HG03159 (cell line): ENCODE data around the gene LRP1B.

Experiments
- ATAC-seq: cut with Tn5 transposase; IDR thresholded peaks from one replicate; pipeline ENCODE4 v1.9.1; 2021; ENCODE audit warnings: mild to moderate bottlenecking, moderate library complexity; ENCODE audit not compliant: unreplicated experiment

Gene LRP1B

DNA sequence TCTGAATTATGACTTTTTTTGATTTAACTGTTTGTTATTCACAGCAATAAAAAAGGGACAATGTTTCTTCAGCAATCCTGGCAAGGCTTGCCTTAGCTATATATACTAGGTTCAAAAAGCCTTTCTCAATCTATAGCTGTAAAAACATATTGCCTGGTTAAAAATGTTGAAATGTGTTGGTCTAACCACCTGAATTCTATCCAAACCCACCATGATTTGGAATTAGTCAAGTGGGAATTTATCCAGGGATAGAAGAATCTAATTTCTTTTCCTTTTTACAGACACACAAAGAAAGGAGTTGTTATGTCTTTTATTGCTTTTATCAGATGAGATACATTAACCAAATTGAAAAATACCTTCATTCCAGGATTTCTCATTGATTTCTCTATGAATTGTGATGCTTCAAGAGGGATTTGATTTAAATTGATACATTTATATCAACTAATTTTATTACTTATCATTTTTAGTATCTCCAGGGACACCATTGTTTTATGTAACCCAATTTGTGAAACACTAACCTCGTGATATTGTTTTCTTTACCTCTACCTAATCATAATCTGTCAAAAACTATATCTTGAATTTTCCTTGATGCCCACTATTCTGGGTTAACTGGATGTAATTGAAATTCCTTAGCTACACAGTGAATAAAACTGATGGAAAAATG is 88.1 kb downstream of the LRP1B start:
- ATAC-seq = no peak

DNA sequence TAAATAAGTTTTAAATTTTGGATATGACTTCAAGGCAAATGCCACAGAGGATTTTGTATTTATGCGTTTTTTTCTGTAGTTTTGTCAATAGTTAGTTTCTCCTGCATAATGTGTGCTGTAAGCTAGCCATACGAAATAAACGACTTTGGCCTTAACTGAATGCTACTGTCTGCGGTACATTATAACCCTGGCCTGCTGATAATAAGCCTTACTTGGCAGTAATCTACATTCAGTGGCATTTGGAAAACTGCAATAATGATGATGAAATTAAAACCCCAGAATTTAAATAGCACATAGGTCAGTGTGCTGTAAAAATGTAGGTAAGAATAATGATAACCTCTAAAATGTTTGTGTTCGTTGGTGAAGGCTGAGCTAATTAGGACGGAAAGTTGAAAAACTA is 88.8 kb downstream of the LRP1B start:
- no peak for ATAC-seq

DNA sequence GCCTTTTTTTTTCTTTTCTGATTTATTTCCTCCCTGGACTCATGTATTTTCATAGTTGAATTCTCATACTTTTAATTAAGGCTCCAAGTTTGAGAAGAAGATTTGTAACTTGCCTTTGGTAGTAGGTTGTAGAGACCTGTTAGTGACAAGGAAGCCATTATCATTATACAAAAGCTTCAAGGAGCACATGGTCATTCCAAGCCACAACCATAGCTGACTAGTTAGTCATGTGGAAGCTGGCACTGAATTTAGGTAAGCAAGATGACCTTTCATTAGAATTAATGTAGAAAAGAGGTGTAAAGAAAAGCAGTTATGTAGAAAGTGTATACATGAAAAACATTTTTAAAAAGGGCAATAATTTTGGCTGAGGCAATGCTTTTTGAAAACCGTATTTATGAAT is 89.7 kb downstream of the LRP1B start:
- no peak for ATAC-seq

DNA sequence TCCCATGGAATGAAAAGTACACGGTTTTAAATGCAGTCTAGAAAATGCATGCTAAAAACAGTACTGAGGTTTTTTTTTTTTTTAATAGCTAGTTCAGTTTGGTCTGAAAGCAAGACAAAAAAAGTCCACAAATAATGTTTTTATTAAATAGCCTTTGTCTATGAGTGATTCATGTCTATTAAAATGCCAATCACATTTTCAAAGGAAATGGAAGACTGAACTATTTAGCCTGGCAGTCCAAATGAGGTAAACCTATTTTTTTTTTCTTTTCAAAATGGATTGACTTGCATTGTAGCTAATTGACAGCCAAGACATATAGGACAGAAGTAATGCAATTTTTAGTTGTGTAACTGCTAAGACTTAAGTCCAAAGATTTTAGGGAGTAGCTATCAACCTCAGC is 90.3 kb downstream of the LRP1B start:
- ATAC-seq = no peak

DNA sequence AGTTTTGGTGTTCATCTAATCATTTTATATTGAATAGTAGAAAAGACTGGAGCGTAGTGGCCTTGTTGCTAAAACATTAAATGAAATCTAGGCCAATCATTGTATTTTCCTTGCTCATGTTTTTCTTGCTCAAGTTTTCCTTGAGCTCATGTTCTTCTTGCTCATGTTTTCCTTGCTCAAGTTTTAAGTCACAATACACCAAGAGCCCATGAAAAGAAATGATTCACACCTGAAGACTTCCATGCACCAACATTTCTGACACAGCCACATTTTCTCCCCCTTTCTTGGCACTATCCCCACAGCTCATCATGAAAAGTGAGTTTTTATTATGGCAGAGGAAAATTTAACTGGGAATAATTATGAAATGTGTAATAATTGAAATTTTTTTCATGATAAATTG is 92.0 kb downstream of the LRP1B start:
- no peak for ATAC-seq

DNA sequence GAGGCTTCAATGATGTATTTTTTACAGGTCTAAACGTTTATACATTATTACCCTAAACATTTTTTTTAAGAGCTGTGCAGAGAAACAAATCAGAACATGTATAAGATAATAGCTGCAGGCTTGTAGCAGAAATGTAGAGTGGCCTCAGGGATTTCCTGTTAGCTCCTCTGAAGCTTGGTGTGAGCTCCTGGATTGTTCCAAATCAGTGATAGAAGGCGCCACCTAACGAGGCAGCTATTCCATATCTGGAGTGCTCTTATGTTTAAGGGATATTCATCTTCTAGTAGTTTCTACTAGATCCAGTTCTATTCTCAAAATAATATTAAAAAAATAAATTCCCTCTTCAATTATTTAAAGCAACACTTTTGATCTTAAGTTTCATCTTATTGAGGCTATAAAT is 93.1 kb downstream of the LRP1B start:
- ATAC-seq = no peak

DNA sequence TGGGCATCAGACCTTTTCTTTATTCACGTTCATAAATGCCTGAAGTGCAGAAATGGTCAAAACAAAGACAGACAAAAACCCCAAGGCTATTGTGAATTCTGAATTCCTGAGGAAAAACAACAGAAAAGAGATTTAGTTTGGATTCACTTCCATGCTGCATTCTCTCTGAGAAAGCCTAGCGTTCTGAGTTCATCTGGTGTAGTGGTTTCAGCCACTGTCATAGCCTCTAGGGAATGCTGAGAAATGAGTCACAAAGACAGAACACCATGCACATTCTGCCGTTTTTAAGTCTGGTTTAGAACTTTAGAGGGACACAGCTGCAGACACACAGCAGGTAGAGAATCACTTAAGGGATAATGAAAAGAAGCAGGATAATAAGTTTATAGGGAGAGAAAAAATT is 93.8 kb downstream of the LRP1B start:
- no peak for ATAC-seq

DNA sequence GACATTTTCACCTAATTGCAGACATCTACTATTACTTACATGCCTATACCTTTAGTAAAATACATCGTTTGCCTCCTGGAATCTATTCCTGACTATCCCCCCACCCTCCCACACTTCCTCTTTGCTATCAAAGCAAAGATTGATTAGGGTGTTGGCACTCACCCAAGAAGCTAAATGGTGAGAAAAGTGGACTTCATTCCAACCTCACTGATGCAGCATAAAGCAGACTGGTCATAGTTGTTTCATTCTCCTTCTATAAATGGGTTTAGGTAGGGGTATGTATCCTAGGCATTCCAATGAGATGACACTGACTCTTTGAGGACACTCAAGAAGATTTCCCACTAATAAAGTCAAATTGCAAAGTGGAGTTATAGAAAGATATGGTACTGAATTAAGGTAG is 97.4 kb downstream of the LRP1B start:
- ATAC-seq = no peak

DNA sequence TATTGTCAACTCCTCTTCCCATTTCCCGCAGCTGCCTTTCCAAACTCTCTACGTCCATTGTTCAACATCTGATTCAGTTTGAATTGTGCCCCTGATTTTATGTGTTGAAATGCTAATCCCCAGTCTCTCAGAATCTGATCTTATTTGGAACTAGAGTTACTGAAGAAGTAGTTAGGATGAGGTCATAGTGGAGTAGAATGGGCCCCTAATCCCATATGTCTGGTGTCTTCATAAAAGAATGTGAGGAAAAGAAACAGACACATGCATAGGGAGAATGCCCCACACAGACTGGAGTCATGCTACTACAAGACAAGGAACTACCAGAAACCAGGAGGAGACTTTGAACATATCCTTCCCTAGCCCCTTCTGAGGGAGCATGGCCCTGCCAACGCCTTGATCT is 99.2 kb downstream of the LRP1B start:
- no peak for ATAC-seq

DNA sequence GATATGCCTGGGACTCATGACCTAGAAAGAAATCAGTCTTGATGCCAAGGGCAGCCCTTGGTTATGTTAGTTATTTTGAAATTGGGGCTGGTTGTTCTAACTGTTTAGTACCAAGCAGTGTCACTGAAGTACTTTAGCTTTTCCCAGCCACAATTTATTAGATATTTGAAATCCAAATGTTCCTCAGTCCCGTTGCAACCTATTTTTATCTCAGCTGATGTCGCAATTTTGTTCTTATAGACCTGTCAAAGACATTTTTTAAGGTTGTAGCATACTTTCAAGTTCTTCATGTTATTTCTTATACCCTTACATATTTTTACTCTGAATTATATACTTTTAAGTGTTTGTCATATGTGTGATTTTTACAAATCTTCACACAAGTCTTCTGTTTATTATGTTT is 100.1 kb downstream of the LRP1B start:
- ATAC-seq = no peak

DNA sequence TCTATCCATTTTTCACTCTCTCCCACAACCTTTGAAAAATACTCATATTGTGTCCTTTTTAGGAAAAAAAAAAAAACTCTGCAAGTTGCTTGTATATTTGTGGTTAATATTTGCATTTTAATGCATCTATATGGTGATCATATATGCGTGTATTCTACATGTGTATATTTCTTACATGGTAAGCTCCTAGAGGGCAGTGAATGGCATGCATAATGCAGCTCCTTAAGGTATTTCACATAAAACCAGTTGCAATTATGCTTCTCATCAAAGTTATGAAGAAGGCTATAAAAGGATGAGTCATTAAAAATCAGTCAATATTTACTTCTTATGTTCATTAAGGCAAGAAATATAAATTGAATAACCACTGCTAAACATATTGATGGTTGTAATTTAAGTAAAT is 100.8 kb downstream of the LRP1B start:
- no peak for ATAC-seq

DNA sequence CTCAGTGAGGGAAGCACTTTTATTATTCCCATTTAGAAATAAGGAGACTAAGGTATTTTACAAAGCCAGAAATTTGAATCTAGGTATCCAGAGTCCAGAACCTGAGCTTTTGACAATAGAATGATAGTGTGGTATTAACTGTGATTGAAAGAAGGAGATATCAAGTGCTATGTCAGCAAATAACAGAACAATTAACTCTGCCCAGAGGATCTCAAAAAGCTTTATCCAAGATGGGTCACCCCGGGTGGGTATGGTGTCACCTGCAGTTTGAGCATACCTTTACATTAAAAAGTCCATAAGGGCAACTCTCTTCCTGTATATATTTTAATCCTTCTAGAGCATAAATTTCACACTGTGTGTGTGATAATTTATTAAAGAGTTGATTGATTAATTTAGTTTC is 105.4 kb downstream of the LRP1B start:
- ATAC-seq = no peak

DNA sequence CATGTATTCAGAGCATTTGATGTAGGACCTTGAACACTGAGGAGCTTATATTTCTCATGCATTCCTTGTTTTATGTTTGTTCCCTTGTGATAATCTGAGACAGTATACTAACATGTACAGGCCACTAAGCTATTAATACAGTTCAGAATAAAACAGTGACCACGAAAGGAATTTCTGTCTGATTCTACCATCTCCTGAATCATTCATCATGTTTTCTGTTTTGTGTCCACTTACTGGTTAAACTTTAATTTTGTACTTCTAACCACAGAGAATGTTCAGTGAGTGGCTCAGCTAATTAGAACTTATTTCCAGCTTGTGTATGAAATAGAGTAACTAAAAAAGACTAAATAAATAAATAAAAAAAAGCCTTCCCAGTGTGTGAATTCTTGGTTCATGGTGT is 110.4 kb downstream of the LRP1B start:
- no peak for ATAC-seq

DNA sequence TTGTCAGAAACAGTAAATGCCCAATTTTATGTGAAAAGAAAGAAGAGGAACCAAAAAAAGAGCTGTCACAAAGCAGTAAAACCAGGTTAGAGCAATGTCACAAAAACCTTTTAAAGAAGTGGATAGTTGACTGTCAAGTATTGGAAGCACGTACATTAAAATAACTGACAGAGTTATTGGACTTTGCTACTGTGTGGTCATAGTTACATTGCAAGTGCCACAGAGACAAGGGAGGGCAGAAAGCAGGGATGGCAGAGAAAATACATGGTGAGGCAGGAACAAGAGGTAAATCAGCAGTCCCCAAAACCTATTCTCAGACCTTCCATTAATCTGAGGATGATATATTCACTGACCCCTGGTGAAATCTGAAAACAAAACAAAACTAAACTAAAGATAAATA is 116.3 kb downstream of the LRP1B start:
- no peak for ATAC-seq

DNA sequence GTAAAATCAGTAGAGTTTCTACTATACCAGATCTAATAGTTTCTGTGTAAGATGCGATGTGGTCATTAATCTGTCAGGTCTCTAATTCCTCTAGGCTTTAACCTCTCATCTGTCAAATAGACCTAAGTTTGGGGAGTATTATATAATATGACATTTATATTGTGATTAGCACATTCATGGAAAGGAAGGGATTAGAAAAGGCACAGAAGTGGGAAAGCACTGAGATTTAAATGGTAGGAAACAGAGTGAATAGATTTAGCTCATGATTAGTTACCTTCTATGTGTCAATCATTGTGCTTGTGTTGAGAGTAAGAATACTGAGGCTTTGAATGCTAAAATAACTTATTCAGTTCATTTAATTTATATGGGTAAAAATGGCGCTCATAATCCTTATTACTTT is 118.0 kb downstream of the LRP1B start:
- ATAC-seq = no peak

DNA sequence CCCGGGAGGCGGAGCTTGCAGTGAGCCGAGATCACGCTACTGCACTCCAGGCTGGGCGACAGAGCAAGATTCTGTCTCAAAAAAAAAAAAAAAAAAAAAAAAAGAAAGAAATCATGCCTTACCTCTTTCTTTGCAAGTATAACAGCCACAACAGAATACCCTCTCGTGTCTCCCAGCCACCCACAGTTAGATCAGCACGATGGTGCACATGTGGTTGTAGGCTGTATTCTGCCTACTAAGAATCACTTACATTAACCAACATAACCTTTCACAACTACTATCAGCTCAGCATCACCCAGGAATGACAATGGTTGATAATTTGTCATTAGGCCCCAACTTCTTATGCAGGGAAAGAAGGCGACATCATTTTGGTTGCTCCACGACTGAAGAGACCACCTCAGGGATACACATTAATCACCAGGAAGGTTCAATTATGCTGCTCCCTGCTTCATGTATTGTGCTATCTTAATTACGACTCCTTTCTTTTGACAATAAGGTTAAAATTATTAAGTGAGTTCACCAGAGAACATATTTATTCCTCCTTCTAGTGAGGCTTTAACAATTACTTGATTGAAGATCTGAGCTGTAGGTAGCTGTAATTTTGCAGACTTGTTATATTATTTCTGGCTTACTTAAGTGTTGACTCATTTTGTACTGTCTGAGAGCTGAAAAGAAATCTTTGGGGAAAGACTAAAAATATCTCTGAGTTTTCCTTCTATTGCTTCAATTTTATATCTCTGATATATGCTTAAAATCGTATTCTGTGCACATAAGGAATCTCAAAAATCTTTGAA is 120.1 kb downstream of the LRP1B start:
- ATAC-seq = no peak

DNA sequence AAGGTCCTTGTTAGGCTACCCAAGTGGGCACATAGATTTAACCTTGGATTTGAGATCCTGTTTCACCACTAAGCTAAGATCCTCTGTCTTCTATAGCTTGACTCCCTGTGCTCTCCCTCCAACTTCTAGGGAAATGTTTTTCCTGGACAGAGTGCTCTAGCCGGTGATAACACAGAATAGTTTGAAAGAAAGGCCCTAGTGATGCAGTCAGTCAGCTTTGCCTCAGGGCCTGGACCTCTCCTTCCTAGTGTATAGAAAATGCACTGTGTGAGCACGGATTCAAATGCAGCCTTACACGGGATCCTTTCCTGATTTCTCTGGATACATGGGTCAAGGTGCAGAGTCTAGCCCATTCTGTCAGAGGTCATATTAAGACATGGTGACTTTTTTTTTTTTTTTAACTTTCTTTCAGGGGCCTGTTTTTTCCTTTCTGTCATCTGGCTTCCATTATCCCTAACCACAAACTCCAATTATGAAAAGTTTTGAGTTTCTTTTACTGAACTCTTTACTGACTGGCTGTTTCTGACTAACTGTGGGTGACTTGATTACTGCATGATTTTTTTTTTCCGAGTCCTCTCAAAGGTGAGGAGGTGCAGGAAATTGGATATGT is 122.6 kb downstream of the LRP1B start:
- no peak for ATAC-seq

DNA sequence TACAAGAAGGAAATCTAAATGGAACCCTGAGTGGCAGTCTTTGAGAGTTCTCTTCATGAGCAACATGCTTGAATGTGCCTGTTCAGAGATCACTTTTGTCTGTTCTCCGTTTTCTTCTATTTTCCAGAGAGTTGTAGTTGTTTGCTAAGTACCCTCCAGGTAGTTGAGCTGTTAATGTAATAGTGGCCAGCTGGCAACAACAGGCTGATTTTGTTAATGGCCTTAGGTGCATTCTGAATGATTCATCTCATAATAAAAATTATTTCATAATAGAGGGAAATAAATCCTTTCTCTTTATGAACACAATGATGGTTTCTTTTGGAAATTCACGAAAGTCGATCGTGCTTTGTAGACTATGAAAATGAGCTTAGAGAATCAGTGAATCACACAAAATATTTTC is 136.8 kb downstream of the LRP1B start:
- no peak for ATAC-seq

DNA sequence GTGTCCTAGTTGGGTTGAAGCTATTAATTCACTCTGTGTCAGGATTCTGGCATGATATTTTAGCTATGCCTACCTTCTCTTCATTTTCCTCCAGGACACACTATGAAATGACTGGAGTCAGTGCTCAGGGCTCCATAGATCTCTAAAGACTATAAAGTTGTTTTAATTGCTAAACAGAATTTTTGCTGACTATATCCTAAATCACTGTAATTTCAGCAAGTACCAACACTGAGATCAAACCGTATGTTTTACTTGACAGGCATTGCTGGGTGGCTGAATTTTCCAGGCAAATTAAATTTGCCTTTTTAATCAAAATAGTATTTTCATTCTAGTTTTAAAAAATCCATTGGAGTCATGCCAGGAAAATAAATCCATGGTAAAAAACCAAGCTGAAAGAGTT is 138.1 kb downstream of the LRP1B start:
- no peak for ATAC-seq

DNA sequence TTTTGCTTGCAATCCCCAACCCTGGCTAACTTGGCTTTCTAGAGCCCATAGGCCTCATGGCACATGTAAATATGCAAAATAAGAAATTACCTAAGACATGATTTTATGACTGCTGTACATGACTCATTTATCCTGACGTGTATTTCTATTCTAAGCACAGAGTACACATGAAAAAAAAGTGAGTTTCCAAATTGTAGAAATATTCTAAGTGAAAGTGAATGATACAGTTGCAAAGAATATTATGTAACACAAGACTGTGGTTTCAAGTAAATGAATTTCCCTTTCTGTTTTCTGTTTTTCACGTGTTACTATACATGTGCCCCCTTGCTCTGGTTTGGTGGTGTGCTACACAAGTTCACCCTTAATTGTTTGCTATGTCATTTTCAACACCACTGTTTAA is 162.4 kb downstream of the LRP1B start:
- no peak for ATAC-seq

DNA sequence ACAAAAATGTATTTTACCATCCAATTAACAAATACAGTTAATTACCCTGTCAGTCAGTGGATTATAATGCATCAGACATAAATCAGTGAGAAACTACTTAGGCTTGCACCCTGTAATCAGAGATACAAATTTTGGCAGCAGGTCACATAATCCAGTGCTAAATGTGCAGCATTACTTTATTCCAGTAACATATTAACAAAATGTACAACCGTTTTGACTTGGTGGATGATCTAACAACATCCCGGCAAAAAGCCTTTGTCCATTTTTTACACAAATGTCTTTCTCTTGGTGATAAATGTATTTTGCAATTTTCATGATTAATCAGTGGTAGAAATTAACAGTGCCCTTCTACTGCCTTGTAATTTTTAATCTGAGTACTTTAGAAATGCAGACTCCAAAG is 162.8 kb downstream of the LRP1B start:
- no peak for ATAC-seq

DNA sequence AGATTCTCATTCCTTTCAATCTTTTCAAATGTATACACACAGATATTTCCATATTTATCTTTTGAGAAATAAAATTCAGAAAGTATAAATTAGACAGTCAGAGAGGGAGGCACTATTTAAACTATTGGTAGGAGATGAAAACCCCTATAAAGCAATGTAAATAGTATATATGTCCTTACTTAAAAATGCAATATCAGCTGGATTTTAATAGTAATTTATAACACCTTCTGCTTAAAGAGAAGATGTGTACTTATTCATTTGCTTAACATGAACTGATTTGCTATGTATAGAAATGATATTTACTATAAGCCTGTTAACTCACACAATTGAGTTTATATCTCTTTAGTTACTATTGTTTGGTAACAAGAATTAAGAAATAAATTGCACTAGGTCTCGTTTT is 163.3 kb downstream of the LRP1B start:
- ATAC-seq = no peak
